ENCODE results near the gene NAGA.
"Not testable (repeated sequence)": the region's sequence is repeated elsewhere in the genome, so short reads cannot be mapped to it uniquely, and the experiment has no call there.

Gene NAGA

DNA sequence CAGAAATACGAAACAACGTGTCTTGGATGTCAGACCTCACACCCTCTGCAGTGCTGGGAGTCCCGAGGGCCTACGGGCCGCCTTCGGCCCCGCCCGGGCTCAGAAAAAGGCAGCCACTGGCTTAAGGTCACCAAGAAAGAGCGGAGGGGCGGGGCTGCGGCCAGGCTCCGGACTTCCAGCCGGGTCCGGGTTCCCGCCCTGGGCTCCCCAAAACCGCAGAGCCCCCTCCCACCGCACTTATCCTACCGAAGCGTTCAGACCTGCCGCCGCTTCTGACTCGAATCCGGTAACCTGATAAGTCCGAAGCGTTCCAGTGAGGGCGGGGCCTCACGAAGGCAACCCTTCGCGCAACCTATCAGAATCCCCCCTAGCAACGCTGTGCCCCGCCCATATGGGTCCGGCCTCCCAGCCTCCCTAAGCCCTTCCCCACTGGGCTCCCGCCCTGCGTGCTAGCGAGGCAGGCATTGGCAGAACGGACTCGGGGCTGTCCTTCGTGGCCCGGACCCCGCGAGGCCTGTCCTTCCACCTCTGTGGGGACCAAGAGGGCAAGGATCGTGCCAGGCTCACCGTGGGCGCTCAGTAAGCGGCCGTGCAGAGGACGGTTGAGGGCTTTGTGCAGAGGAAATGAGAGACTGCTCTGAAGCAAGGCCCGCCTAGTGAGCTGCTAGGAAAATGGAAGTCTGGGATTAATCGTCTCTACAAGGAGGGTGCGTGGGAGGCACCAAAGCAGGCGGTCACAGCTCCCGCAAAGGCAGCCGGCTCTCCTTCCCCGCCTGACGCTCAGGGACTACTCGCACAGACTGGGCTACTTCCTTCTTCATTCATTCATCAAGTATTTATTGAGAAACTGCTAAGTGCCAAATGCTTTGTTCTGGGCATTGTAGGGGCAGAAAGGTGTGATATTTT is at the start of gene NAGA:
NAGA (minus strand) TSS at position 296 of the 906 bp plus-strand sequence. CDS start 515 bp downstream, outside the sequence.
- DNase-seq (ENCODE audit: low read depth in 1 of 2, low spot score in 1 of 2), result peak; percentile 75 to 81

DNA sequence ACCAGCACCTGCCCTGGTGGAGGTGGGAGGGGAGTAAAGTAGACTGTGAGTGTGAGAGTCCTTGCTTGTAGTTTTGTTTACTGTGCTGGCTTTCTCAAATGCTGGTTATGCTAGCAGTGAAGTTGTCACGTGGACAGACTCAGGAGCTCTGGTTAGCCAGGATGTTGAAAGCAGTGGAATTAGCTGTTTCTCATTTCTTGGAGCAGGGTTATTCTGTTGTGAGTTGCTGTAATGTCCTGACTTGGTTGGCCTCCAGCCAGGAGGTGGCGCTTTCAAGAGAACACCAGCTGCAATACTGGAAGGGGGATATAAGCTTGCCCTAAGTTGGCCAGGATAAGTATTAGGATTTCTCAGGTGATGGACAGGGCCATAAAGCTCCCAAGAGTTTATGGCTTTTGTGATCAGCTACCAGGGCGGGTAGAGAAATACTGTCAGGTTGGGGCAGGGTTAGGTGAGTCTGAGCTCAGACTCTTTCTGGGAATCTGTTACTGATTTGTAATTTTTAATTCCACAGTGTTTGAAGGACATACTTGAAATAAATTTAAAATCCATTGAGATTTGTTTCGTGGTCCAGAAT is 46.3 kb upstream of the NAGA start:
- DNase-seq (ENCODE audit: low read depth in 1 of 2, low spot score in 1 of 2), result no peak

DNA sequence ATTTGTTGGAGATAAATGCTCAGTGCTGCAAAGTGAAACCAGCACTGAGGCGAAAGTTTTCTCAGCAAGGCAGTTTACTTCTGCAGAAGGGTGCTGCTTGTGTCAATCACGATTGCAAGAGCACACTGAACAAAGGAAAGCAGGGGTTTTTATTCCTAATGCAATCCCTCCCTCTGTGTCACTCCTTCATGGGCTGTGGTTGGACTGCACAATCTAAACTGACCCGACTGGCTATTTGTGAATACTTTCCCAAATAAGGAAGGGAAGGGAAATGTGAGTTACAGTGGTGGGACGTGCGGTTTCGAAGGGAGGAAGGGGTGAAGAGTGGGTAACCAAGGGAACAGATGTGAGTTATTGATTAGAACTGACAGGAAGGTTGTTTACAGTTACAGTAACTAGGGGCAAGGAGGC is 44.8 kb upstream of the NAGA start:
- not testable (repeated sequence) for DNase-seq (ENCODE audit: low read depth in 1 of 2, low spot score in 1 of 2)

DNA sequence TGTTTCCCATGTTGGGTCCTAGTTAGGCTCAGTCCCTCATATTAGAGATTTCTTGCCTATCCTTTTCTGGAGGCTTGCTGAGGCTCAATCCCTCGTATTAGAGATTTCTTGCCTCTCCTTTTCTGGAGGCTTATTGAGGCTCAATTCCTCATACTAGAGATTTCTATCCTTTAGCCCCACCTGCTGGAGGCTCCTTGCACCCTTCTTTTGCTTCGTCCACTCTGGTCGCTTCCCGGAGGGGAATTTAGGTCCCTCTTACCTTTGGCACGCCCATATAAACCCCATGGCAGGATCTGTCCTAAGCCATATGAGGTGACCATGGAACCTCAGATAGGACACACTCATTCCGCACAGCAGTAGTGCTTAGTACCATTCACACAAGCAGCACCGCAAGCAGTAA is 44.1 kb upstream of the NAGA start:
- no peak for DNase-seq (ENCODE audit: low read depth in 1 of 2, low spot score in 1 of 2)

DNA sequence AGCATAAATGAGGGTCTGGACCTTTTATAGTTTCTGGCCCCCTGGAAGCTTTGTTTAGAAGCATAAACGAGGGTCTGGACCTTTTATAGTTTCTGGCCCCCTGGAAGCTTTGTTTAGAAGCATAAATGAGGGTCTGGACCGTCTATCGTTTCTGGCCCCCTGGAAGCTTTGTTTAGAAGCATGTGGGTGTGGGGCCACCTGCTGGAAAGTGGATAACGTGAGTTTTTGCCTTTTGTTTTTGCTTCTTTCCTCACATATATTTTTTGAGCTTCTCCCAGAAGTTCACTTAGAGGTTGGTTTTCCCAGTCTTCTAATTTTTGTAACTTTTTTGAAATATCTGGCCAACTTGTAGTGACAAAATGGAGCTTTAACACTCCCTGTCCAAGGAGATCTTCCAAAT is 42.2 kb upstream of the NAGA start:
- DNase-seq (ENCODE audit: low read depth in 1 of 2, low spot score in 1 of 2), result not testable (repeated sequence)

DNA sequence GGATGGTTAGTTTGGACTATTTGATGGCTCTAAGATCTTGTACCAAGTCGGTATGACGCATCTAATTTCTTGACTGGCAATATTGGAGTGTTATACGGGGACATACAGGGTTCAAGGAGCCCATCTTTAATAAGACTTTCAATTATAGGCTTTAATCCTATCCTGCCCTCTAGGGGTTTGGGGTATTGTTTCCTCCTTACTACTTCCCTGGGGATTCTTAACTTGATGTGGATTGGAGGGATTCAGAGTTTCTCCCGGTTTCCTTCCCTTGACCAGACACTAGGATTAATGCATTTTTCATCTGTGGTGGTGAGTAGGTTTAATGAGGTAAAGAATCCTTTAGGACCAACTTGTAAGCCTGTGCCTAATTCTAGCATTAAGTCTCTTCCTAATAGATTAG is 41.2 kb upstream of the NAGA start:
- no peak for DNase-seq (ENCODE audit: low read depth in 1 of 2, low spot score in 1 of 2)

DNA sequence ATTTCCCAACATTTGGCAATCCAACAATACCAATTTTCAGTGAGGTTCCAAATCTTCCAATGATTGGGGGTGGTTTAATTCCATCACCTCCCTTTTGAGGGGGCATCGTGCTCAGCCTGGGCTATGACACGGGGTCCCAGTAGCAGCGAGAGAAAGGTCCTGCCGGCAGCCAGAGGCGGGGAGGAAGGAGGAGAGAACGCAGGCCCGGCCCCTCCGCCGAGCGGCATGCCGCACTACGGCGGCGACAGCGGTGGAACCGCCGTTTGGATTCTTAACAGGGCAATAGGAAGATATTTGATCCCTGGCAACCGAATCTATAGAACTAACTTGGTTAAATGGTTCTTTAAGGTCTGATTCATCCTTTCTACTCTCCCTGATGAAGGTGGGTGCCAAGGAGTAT is 38.2 kb upstream of the NAGA start:
- no peak for DNase-seq (ENCODE audit: low read depth in 1 of 2, low spot score in 1 of 2)

DNA sequence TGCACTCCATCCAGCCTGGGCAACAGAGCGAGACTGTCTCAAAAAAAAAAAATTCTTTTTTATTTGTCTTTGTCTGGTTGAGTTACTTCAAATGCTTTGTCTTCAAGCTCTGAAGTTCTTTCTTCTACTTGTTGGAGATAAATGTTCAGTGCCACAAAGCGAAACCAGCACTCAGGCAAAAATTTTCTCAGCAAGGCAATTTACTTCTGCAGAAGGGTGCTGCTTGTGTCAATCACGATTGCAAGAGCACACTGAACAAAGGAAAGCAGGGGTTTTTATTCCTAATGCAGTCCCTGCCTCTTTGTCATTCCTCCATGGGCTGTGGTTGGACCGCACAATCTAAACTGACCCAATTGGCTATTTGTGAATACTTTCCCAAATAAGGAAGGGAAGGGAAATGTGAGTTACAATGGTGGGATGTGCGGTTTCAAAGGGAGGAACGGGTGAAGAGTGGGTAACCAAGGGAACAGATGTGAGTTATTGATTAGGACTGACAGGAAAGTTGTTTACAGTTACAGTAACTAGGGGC is 33.8 kb upstream of the NAGA start:
- not testable (repeated sequence) for DNase-seq (ENCODE audit: low read depth in 1 of 2, low spot score in 1 of 2)

DNA sequence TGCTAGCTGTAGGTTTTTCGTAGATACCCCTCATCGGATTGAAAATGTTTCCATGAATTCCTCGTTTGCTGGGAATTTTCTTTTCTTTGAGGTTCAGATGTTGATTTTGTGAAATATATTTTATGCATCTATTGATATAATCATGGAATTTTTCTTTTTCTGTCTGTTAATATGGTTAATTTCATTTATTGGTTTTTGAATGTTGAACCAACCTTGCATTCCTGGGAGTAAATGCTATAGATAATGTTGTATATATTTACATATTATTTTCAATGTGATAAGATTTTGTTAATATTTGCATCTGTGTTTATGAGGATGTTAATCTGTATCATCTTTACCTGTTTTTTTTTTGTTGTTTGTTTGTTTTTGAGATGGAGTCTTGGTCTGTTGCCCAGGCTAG is 30.6 kb upstream of the NAGA start:
- no peak for DNase-seq (ENCODE audit: low read depth in 1 of 2, low spot score in 1 of 2)

DNA sequence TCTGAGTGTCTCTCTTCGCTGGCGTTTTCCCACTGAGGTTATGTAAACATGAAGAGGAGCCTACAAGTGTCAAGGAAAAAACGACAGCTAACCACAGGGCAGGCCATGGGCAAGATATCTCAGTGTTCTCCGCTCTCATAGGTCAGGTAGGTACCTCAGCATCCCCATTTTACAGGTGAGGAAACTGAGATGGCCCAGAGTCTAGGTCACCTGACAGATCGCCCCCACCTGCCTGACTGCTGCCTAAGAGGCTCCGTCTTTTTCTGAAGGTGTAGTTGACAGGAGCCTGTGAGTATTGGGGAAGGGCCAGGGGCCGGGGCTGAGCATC is 20.8 kb upstream of the NAGA start:
- no peak for DNase-seq (ENCODE audit: low read depth in 1 of 2, low spot score in 1 of 2)

DNA sequence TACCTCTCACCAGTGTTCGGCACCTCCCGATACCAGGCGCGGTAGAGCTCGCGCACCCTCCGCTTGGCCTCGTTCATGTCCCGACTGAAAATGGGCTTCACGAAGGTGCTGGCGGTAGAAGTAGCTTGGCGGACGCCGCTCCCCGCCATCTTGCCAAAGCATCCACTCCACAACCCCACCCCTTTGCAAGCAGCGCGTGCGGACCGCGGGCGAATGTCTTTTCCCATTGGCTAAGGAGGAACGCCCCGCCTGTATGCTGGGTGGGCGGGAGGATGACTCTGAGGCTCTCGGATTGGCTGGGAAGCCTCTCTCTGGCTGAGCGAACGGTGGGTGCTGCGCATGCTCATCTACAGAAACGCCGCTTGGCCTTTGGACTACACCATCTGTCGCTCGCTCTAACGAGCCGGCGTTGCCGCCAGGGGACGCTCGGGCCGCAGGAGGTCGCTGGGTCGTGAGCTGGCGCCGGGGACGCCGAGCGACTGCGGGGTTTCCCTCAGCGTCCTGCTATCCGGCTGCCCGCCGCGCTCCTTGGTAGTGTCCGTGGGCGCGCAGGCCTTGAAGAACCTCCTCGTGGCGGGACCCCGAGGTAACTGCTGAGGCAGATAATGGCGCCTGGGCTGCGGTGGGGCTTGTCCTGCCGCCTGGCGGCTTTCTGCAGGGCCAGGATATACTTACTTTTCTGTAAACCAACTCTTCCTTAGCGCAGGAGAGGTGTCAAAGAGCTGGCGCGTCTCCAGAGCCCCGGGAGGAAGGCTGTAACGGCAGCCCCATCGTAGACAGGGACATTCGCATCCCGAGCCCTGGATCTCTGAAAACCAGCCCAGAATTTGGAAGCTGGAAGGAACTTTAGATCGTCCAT is 20.2 kb upstream of the NAGA start, which contains the start of gene NDUFA6:
NDUFA6 (minus strand) TSS at position 177 of the 859 bp plus-strand sequence; CDS start at position 149, 28 bp downstream.
- DNase-seq (ENCODE audit: low read depth in 1 of 2, low spot score in 1 of 2), result peak; percentile 94 to 97

DNA sequence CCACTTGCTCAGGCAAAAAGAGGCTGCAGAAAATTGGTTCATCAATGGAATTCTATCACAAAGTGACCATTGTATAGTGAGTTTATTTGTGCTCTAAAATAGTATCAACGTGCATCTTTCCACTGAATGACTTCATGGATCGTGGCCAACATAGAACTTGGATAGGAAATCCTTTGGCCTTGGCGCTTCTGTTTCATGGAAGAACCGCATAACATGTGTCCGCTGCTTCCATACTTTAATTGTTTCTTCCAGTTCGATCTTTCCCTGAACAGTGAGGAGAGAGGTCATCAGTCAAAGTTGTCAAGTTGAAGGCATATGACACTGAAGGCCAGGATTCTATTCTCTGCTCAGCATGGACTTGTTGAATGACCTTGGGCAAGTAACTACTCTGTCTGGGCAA is 15.4 kb upstream of the NAGA start:
- DNase-seq (ENCODE audit: low read depth in 1 of 2, low spot score in 1 of 2), result no peak

DNA sequence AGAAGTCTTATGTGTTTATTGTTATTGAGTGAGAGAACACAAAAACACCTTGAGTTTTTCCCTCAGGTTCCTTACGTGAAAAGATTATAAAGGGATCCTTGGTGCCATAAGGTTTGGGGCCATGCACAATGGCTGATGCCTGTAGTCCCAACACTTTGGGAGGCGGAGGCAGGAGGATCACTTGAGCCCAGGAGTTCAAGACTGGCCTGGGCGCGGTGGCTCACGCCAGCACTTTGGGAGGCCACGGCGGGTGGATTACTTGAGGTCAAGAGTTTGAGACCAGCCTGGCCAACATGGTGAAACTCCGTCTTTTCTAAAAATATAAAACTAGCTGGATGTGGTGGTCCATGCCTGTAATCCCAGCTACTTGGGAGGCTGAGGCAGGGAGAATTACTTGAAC is 14.3 kb upstream of the NAGA start:
- DNase-seq (ENCODE audit: low read depth in 1 of 2, low spot score in 1 of 2), result no peak

DNA sequence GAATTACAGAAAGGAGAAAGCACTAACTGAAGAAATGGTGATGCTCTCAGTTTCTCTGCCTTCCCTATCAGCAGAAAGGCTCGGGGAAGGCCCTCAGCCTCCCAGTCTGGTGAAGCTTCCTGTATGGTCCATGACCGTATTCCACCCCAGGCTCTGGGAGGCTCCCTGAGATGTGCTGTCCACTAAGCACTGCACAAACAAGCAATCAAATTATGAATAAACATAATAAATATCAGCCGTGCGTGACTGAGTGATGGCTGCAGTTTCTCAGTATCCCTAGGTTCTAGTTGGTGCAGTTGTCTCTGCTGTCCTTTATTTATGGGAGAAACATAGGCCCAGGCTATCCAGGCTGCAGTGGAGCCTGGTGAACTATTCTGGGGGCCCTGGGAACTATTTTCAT is 12.5 kb upstream of the NAGA start:
- no peak for DNase-seq (ENCODE audit: low read depth in 1 of 2, low spot score in 1 of 2)

DNA sequence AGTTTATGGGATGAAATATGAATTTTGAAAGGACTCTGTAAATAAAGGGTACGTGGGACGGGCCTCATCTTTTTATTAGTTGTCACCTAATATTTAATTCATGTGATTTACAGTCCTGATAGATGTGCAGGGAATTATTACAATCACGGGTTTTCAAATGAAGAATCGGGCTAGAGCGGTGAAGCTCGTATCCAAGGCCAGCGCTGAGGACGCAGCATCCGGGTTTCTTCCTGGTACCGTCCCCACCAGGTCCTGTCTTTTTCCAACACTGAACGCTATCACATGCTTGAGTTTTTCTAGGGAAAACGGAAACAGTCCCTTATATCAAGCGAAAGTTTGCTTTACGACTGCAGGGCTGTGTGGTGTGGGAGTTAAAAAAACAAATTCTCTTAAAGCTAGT is 9.7 kb upstream of the NAGA start:
- no peak for DNase-seq (ENCODE audit: low read depth in 1 of 2, low spot score in 1 of 2)

DNA sequence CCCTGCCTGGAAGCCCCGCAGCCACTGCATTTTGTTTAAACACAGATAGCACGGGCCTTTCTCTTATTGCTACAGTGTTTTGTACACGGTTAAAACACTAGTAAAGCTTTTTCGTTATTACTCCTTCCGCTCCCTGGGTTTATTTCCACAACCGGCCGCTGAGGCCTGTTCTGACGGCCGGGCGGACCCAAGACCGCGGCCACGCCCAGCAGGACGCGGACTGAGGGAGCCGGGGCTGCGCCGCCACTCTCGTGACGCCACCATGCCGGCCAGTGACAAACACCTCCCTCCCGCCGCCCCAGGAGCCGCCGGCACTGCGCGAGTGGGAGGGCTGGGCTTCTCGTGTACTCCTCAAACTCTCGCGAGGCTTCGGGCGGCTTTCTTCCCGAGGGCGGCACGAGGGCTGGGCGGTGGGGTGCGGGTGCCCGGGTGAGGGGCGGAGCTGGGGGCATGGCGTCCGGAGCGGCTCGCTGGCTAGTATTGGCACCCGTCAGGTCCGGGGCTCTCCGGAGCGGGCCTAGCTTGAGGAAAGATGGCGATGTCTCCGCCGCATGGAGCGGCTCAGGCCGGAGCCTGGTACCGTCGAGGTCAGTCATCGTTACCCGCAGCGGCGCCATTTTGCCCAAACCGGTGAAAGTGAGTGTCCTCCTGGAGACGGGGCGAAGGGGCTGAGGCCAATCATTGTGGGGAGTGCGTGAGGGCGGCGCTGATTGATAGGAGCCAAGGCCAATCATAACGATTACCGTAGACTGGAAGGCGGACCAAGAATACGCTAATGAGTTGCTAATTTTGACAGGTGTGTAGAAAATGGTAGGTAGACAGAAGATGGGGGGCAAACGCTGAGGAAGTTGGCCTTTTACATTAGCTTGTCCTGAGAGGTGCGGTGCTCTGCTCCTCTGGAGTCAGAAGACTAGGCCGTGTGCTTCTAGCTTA is 9.0 kb upstream of the NAGA start, which contains the start of gene SMDT1:
SMDT1 (plus strand) TSS at position 382 of the 933 bp plus-strand sequence; CDS start at position 451, 69 bp downstream.
- peak; percentile 94 to 97 for DNase-seq (ENCODE audit: low read depth in 1 of 2, low spot score in 1 of 2)

DNA sequence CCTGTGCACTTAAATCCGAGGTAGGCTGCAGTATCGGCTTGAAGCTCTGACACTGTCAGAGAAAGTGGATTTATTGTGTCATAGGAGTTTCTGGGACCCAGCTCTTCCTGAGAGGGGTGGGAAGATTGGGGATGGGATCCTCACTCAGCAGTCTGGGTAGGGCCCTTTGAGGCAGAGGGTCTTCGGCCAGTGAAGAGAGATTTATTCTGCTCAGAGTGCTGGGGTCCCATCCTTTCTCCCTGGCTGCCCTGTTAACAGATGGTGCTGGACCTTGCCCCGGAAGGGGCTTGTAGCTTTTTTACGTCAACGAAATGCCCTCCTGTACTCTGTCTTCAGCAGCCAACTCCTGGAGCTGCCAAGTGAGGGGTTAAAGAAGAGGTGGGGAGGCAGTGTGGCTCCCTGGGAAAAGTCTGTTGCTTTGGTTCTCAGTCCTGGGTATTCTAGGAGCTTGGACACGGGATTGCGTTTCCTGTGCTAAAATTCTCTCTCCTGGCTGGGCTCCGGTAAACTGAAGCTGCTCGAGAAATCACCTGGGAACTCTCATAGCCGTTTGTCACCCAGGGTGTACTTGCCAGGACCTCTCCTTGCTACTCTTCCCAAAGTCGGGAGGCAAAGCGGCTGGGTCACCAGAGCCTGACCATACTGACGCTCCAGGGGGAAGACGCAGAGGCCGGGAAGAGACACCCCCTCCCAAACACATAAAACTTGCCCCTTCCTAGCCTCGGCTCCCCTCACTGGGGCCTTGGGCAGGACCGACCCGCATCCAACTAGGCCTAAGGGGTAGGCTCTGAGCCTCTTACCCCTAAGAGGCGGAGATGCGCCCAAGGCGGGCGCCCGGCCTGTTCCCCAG is 8.1 kb upstream of the NAGA start:
- no peak for DNase-seq (ENCODE audit: low read depth in 1 of 2, low spot score in 1 of 2)

DNA sequence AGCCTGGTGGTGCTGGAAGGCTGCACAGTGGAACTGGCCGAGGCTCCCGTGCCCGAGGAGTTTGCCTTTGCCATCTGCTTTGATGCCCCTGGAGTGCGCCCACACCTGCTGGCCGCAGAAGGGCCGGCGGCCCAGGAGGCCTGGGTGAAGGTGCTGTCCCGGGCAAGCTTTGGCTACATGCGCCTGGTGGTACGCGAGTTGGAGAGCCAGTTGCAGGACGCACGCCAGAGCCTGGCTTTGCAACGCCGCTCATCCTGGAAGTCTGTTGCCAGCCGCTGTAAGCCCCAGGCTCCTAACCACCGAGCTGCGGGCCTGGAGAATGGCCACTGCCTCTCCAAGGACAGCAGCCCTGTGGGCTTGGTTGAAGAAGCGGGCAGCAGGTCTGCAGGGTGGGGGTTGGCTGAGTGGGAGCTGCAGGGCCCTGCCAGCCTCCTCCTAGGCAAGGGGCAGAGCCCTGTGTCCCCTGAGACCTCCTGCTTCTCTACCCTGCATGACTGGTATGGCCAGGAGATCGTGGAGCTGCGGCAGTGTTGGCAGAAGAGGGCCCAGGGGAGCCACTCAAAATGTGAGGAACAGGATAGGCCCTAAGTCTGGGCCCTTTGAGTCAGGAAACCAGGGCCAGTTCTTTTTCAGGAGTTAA is 7.0 kb upstream of the NAGA start:
- DNase-seq (ENCODE audit: low read depth in 1 of 2, low spot score in 1 of 2), result no peak

Data from stimulated activated CD4-positive, alpha-beta T cell treated with anti-CD3 and anti-CD28 coated beads, Interleukin-15, amount 100 ng/mL, for 1 hour (primary cell).